HepG2 (cell line): Measurements from ENCODE around the gene ADAM15. TPM values are rescaled to one million over a fixed set of nuclear protein-coding genes. Genes with fewer than 3 reads are reported as not detected.

Experiments
- DPF2 ChIP-seq: sonication (generic); formaldehyde crosslinking; IDR thresholded peaks from 2 replicates; pipeline ENCODE4 v1.4.0; 2020; ENCODE audit warnings: mild to moderate bottlenecking, low read depth, missing genetic modification reagents, borderline replicate concordance
- IKZF5 ChIP-seq: IDR thresholded peaks from 2 replicates; pipeline ENCODE4 v1.6.1; 2018; ENCODE audit warnings: missing genetic modification reagents, mild to moderate bottlenecking, missing compliant biosample characterization
- NCOA1 ChIP-seq: sonication (generic); formaldehyde crosslinking; IDR thresholded peaks from 2 replicates; pipeline ENCODE4 v1.9.0; 2021; ENCODE audit warnings: missing genetic modification reagents
- PITX1 ChIP-seq: sonication (generic); formaldehyde crosslinking; IDR thresholded peaks from 2 replicates; pipeline ENCODE4 v1.5.1; 2020; ENCODE audit warnings: mild to moderate bottlenecking, missing genetic modification reagents
- PRDM10 ChIP-seq: sonication (generic); formaldehyde crosslinking; IDR thresholded peaks from 2 replicates; pipeline ENCODE4 v1.4.0; 2020; ENCODE audit warnings: low read depth, missing genetic modification reagents
- SP4 ChIP-seq: sonication (generic); formaldehyde crosslinking; IDR thresholded peaks from 2 replicates; pipeline ENCODE4 v1.8.1; 2023; ENCODE audit warnings: mild to moderate bottlenecking, missing genetic modification reagents
- SRSF9 ChIP-seq: fragments of 200-400 bp; formaldehyde crosslinking; IDR thresholded peaks from 2 replicates; pipeline ENCODE4 v1.6.1; 2018; ENCODE audit warnings: borderline replicate concordance, mild to moderate bottlenecking, low read depth, low read length; ENCODE audit not compliant: insufficient read depth, poor library complexity, severe bottlenecking
- TFDP2 ChIP-seq: sonication (generic); formaldehyde crosslinking; IDR thresholded peaks from 2 replicates; pipeline ENCODE4 v1.4.0; 2020; ENCODE audit warnings: missing genetic modification reagents
- ZC3H4 ChIP-seq: sonication (generic); formaldehyde crosslinking; IDR thresholded peaks from 2 replicates; pipeline ENCODE4 v1.4.0; 2020; ENCODE audit warnings: missing genetic modification reagents, borderline replicate concordance
- ZNF230 ChIP-seq: sonication (generic); formaldehyde crosslinking; IDR thresholded peaks from 2 replicates; pipeline ENCODE4 v1.4.0; 2020; ENCODE audit warnings: mild to moderate bottlenecking, missing genetic modification reagents
- ZNF260 ChIP-seq: sonication (generic); formaldehyde crosslinking; IDR thresholded peaks from 2 replicates; pipeline ENCODE4 v1.4.0; 2020; ENCODE audit warnings: missing genetic modification reagents, low read depth, mild to moderate bottlenecking, borderline replicate concordance
- ZNF407 ChIP-seq: sonication (generic); formaldehyde crosslinking; IDR thresholded peaks from one replicate; pipeline ENCODE4 v1.5.1; 2020; ENCODE audit warnings: mild to moderate bottlenecking, missing genetic modification reagents; ENCODE audit errors: not compliant biosample characterization
- ZNF782 ChIP-seq: sonication (generic); formaldehyde crosslinking; IDR thresholded peaks from 2 replicates; pipeline ENCODE4 v1.4.0; 2020; ENCODE audit warnings: missing genetic modification reagents, mild to moderate bottlenecking, borderline replicate concordance
- polyA plus RNA-seq, 8 experiments: library from polyadenylated mRNA; depleted of rRNA in 3 of 8; stranded (reverse) in 7 of 8; unstranded in 1 of 8; fragments of >200 nt; fragmentation: Illumina TruSeq in 4 of 8; extraction: Trizol in 4 of 8; gene quantifications; 2 replicates each; pipeline versions ENCODE4 v1.2.1 to v1.2.3, GENCODE V29; 2011 to 2016; ENCODE audit warnings: low read depth in 4 of 8, missing spikeins in 1 of 8, mixed read lengths in 1 of 8; ENCODE audit not compliant: insufficient read depth in 1 of 8
- total RNA-seq, 5 experiments: library from RNA; depleted of rRNA; stranded (reverse); fragments of >200 nt; fragmentation: Illumina TruSeq; extraction: Trizol; gene quantifications; 2 replicates each; pipeline ENCODE4 v1.2.3, GENCODE V29; 2016; ENCODE audit warnings: low read depth in 1 of 5

ADAM15 gene
- total and polyA plus RNA-seq, 2 of the 13 experiments (the other 11 are each of a cell fraction or from before 2014, with no cell fraction given): 17.9 to 25.6 TPM

- TF ChIP-seq SP4 (CRISPR knock-in tag): peak; percentile 91
- no peak for TF ChIP-seq IKZF5 (CRISPR knock-in tag)
- no peak for TF ChIP-seq ZNF407 (CRISPR knock-in tag)
- no peak for TF ChIP-seq ZNF260
- TF ChIP-seq PRDM10 (CRISPR knock-in tag): no peak
- no peak for TF ChIP-seq TFDP2
- peak; percentile 17; the same call in 1 of the 2 replicates for TF ChIP-seq ZC3H4 (CRISPR knock-in tag)
- TF ChIP-seq DPF2 (CRISPR knock-in tag): no peak
- no peak for TF ChIP-seq NCOA1 (CRISPR knock-in tag)
- no peak for TF ChIP-seq SRSF9
- 0 out of 2 replicates have a peak, but pooled peaks have one; percentile 19 for TF ChIP-seq PITX1 (CRISPR knock-in tag)
- TF ChIP-seq ZNF230 (CRISPR knock-in tag): no peak
- TF ChIP-seq ZNF782 (CRISPR knock-in tag): no peak
These were observed 49.2 kb upstream of the ADAM15 start (continued) for GRCh38 chr1:155001675-155002463.
